Putamen (tissue), 1 donor: ENCODE results near the gene EVI5.
"Not testable (repeated sequence)": the region's sequence is repeated elsewhere in the genome, so short reads cannot be mapped to it uniquely, and the experiment has no call there.

Experiments used
- DNase-seq: peaks from one replicate; pipeline ENCODE4 v3.0.0-alpha.2; 2016; ENCODE audit warnings: low spot score

The EVI5 gene

GRCh38 chr1:92791487-92792066 lies 6.7 kb upstream of the EVI5 start:
- no peak for DNase-seq

- no peak for DNase-seq
Observed at GRCh38 chr1:92790867-92791266, 6.0 kb upstream of the EVI5 start.

DNA sequence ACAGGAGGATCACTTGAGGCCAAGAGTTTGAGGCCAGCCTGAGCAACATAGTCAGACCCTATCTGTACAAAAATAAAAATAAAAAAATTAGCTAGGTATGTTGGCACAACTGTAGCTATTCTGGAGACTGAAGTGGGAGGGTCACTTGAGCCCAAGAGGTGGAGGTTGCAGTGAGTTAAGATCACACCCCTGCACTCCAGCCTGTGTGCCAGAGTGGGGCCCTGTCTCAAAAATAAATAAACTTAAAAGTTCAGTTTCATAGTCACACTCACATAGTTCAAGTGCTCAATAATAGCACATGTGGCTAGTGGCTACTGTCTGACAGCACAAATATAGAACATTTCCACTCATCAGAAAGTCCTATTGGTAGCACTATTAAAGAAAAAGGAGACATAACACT lies 5.2 kb upstream of the EVI5 start:
- no peak for DNase-seq

DNA sequence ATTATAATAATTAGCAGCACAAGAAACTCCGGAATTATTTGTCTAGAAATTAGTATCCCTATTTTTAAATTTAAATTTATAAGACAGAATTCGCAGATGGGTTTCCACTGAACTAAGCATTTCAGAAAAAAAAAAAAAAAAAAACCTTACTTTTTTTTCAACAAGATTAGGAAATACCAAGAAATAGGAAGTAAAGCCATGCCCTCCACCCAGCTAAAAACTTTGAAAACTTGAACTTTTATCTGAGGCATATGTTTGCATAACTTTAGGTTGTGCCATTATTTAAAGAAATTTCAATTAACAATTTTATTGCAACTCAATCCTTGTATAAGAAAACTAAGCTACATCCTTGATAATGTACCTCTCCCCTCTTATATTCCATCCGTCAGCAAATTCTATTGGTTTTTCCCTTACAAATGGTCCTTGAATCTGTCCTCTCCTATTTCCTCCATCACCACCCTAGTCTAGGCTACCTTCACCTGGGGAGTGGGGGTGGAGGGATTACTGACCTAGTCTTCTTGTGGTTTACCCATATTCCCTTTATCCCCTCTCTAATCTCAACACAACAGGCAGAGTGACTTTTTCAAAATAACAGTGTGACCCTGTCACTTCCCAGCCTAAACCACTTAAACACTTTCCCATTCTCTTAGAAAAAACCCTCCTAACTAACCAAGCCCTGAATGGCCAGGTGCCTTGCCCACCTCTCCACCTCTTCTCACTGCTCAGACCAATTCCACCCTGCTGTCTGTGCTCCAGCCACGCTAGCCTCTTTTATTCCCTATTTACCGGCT lies 1.4 kb upstream of the EVI5 start:
- no peak for DNase-seq

- DNase-seq = peak; percentile 32
Observed at GRCh38 chr1:92784021-92784638, 778 bp downstream of the EVI5 start.

DNA sequence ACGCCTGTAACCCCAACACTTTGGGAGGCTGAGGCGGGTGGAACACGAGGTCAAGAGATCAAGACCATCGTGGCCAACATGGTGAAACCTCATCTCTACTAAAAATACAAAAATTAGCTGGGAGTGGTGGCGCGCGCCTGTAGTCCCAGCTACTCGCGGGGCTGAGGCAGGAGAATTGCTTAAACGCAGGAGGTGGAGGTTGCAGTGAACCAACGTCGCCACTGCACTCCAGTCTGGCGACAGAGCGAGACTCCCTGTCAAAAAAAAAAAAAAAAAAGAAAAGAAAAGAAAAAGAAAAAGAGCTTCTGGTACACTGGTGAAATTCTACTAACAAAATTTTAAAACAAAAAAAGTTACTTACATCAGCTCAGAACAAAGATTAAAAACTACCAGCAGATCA lies 1.4 kb downstream of the EVI5 start:
- not testable (repeated sequence) for DNase-seq

DNA sequence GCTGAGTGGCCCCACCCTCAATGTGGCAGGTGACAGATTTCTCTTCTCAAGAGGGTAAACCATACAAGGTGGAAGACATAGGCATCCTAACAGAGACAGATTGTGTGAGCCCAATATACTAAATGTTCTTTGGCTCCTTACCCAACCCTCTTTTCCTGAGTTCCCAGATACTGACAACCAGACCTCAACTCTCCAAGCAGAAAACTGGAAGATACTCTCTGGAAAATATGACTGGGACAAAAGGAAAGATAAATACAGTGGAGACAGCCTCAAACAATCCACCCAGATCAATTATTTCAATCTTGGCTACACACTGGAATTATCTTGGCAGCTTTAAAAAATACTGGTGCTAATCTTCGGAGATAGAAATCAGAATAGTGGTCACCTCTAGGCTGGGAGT lies 6.5 kb downstream of the EVI5 start:
- no peak for DNase-seq

GRCh38 chr1:92774407-92774806 lies 10.5 kb downstream of the EVI5 start:
- DNase-seq = no peak

- DNase-seq = not testable (repeated sequence)
Observed at GRCh38 chr1:92773749-92774148, 11.2 kb downstream of the EVI5 start.

GRCh38 chr1:92769856-92770255 lies 15.1 kb downstream of the EVI5 start:
- DNase-seq = no peak

GRCh38 chr1:92768915-92769314 lies 16.0 kb downstream of the EVI5 start:
- DNase-seq = no peak

DNA sequence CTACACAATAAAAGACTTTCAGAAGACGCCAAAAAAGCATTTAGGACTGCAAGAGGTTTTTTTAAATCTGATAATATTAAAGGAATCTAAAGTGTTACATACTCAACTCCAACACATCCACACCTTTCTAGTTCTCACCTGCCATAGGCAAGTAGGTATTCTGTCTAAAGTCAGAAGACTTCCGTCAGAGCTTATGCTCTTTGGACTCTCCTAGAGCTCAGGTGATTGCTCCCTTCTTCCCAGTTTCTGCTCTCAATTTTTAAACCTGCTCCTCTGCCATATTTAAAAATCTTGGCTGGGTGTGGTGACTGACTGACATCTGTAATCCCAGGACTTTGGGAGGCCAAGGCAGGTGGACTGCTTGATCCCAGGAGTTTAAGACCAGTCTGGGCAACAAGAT lies 16.6 kb downstream of the EVI5 start:
- DNase-seq = no peak

DNA sequence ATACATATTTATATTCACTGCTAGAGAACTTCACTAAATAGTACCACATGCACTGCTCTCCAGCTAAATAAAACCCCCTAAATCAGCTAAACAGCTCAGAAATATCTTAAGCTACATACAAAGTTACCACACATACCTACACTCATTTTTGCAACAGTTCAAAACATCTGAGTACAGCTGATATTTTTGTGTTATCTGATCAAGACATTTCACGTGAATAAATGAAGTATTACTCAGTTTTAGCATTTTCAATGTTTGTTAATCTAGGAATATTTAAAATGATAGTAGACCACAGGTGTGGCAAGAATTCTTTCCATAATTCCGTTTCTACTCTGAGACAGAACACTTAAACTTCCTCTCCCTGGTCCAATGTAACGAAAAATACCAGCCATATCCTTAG lies 20.8 kb downstream of the EVI5 start:
- DNase-seq = no peak

GRCh38 chr1:92762355-92762754 lies 22.6 kb downstream of the EVI5 start:
- no peak for DNase-seq

DNA sequence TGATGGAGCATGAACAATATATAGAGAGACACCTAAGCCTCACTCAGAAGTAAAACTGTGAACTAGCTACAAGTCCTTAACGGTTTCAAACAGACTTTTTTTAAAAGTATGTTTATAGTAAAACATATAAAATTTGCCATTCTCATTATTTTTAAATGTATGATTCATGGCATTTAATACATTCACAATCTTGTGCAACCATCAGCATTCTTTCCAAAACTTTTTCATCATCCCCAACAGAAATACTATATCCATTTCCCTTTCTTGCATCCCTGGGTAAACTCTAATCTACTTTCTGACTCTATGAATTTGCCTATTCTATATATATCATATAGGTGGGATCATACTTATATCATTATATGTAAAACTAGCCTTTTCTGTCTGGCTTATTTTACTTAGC lies 25.5 kb downstream of the EVI5 start:
- DNase-seq = no peak

DNA sequence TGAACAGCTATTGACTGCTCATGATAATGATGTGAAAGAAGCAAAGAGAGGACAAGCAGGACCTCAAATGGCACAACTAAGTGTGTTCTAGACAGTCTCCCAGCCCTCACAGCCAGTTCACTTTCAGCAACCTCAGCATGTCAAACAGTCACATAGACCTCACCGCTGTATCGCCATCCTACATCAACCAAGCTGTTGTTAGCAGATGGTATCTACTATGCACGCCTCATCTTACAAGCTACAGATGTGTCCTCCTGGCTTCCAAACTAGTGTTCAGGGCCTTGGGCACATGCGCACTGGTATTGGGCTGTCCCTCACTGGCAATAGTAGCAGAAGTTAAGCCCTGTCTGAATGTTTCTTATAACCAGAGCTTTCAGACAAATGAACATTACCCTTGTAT lies 28.4 kb downstream of the EVI5 start:
- no peak for DNase-seq

DNA sequence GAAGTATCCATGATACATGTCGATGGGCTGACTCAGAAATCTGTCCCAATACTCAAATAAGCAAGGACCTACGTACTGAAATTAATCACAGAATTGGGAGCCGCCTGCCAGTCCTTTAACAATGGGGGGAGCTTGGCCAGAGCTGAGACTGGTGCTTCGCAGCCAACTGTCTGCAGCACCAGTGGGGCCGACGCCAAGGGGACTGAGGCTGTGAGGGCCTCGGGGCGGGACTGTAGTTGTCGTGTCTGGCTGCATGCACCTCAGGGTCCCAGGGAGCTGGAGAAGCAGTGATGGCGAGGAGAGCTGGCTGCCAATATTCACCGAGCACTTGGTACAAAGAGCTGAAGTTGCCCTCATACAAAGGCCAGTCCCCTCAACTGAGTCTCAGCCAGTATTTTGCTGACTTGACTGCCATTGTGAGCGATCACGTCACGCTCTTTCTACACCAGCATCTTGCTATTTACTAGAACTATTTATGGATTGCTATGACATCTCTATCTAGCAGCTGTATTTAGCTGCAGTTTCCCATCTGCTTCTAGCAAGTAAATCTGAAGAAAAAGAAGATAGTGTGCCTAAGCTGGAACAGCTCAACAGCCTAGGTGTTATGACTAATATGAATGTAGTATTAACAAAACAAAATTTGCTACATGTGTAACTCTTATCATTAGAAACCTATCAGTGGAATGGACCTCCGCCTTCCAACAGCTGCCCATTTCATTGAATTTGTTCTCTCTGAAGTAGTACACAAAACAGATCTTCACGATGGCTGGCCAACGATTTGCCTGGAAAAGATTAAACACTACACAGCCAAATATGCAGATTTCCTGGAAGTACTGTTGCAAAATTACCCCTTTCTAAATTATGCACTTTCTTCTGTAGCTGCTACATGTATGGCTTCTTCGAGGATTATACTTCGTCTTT lies 29.1 kb downstream of the EVI5 start:
- peak; percentile 70 for DNase-seq

DNA sequence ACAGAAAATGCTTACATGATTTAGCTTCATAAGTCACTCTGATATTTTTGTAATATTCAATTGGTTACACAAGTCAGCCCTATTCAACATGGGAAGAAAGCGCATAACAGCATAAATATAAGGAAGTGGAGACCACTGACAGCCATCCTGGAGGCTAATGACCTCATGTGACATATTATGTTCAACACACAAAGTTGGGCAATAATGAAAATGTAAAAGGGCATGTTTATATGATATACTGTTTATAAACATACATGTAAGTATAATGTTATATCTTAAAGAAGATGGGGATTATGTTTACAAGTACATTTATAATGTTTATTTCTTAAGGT lies 30.2 kb downstream of the EVI5 start:
- DNase-seq = no peak

DNA sequence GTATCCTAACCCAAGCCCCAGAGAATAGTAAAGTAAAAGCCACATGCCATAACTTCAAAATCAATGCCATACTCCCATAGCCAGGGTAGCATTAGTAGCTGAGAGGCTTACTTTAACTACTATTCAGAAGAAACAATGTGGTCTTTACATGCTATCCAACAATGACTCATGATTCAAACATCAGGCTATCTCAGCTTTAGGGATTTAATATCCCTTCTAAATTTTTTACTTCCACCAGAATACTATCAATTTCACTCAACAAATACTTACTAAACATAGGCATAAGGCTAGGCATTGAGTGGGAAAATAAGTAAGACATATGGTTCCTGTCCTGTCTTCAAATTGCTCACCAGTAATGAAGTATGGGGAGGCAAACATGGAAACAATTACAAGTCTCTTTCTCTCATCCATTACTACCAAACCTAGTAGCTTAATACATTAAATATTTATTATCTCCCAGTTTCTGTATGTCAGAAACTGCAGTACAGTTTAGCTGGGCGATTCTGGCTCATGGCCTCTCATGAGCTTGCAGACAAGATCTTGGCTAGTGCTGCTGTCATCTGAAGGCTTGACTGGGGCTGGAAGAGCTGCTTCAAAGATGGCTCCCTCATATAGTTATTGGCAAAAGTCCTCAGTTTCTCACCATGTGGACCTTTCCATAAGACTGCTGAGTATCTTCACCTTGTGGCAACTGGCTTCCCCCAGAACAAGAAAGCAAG lies 30.7 kb downstream of the EVI5 start:
- no peak for DNase-seq

- DNase-seq = no peak
Observed at GRCh38 chr1:92752719-92753118, 32.2 kb downstream of the EVI5 start.

DNA sequence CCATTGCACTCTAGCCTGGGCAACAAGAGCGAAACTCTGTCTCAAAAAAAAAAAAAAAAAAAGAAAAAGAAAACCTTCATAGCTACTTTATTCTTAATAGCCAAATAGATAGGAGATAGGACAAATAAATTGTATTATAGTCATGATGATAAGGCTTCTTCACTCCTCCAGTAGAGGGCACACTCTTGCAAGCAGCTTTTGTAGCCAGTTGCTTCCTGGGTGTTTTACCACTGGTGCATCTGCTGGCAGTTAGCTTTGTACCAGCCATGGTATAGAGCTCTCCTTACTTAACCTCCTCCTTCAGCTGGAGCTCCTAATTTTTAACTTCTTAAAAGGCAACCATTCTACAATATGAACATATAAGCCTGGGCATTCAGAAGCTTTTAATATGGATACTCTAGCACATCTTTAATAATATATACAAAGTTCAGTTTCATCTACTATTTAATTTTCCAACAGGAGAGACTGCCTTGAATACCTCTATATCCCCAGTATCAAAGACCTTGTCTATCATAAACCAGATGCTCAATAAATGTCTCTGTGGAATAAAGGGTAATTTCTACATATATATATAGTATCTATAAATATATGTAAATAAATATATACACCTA lies 35.8 kb downstream of the EVI5 start:
- peak; percentile 58 for DNase-seq
